A549 treated with GW870086 at 1 μM for 4 hours (cell line): ENCODE data around the gene HMOX1. TPM values are rescaled to one million over a fixed set of nuclear protein-coding genes. Genes with fewer than 3 reads are reported as not detected.

ENCODE experiments used
- total RNA-seq: library from RNA; stranded (reverse); fragments of 200-300 nt; extraction: Qiagen RNA extraction; gene quantifications from 5 replicates; pipeline ENCODE4 v1.2.3, GENCODE V29; 2022; ENCODE audit warnings: low read depth

HMOX1 gene, protein sequence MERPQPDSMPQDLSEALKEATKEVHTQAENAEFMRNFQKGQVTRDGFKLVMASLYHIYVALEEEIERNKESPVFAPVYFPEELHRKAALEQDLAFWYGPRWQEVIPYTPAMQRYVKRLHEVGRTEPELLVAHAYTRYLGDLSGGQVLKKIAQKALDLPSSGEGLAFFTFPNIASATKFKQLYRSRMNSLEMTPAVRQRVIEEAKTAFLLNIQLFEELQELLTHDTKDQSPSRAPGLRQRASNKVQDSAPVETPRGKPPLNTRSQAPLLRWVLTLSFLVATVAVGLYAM
- total RNA-seq = 416 to 649 TPM (median 496 TPM) in 5 replicates

DNA sequence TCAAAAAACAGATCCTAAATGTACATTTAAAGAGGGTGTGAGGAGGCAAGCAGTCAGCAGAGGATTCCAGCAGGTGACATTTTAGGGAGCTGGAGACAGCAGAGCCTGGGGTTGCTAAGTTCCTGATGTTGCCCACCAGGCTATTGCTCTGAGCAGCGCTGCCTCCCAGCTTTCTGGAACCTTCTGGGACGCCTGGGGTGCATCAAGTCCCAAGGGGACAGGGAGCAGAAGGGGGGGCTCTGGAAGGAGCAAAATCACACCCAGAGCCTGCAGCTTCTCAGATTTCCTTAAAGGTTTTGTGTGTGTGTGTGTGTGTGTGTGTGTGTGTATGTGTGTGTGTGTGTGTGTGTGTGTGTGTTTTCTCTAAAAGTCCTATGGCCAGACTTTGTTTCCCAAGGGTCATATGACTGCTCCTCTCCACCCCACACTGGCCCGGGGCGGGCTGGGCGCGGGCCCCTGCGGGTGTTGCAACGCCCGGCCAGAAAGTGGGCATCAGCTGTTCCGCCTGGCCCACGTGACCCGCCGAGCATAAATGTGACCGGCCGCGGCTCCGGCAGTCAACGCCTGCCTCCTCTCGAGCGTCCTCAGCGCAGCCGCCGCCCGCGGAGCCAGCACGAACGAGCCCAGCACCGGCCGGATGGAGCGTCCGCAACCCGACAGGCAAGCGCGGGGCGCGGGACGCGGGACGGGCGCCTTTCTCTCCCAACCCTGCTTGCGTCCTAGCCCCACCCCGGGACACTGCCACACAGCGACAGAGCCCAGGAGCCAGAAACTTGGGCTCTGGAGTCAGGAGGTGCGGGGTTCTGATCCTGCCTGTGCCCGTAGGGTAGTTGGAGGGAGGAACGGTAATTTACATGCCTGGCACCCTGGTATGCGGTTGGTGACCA lies at the start of gene HMOX1:
HMOX1 (plus strand) TSS at position 560 of the 887 bp plus-strand sequence; CDS start at position 638, 78 bp downstream.

DNA sequence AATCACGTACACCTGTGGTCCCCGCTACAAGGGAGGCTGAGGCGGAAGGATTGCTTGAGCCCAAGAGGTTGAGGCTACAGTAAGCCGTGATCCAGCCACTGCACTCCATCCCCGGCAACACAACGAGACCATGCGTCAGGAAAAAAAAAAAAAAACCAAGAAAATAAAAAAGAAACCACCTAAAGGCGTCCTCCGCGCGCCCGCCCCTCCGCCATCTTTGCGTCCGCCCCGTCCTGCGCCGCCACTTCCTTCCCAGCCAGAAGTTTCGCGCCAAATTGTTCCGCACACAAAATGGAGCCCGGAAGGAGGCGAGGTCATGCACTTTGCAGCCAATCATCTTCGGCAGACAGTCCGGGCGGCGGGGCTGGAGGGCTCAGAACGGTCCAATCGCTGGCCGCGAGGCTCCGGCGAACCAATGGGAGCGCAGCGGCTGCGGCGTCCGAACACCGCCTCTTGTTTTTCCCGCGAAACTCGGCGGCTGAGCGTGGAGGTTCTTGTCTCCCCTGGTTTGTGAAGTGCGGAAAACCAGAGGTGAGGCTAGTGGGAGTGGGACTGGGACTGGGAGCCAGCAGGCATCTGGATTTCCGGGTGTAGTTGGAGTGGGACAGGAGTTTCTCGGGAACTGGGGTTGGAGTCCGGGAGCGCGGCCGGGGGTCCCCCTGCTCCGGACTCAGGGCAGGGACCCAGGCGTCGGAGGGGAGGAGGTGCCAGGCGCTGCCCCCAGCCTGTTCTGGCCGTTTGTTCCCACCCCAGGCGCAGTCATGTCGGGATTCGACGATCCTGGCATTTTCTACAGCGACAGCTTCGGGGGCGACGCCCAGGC lies 19.0 kb downstream of the HMOX1 start, which contains the start of gene MCM5:
MCM5 (plus strand) TSS at position 463 of the 823 bp plus-strand sequence; CDS start at position 762, 299 bp downstream.

Other genes with a start within 250 kb of the HMOX1 start
- gene HMGXB4, start 123.6 kb upstream of the HMOX1 start, total RNA-seq = 8.8 to 14.6 TPM (median 11.6 TPM) in 5 replicates
- 10.3 to 13.2 TPM (median 11.7 TPM) in 5 replicates for gene TOM1, start 81.2 kb upstream of the HMOX1 start, total RNA-seq
- gene MCM5, start 19.0 kb downstream of the HMOX1 start, total RNA-seq = 57.7 to 93.9 TPM (median 88.6 TPM) in 5 replicates
- gene RASD2, start 159.7 kb downstream of the HMOX1 start, total RNA-seq = 0.80 to 1.1 TPM (median 0.95 TPM) in 5 replicates
- gene MB, start 236.2 kb downstream of the HMOX1 start, total RNA-seq = 6.3 to 8.6 TPM (median 7.7 TPM) in 5 replicates